Right lobe of liver (tissue), 6 donors: ENCODE results near the gene DNASE1L3. TPM values are rescaled to one million over a fixed set of nuclear protein-coding genes. Genes with fewer than 3 reads are reported as not detected.

Source experiments
- ATAC-seq, 4 donors: fragments of 200-7000 bp; cut with Tn5 transposase; one replicate each; pipeline ENCODE4 v1.9.1; 2020; ENCODE audit warnings: mild to moderate bottlenecking in 4 of 4, moderate library complexity in 4 of 4
- DNase-seq, 3 donors: peaks; one replicate each; pipeline ENCODE4 v3.0.0-alpha.2; 2020
- H3K27ac ChIP-seq, 3 donors: fragments of 200-600 bp; one replicate each; pipeline ENCODE4 v1.8.0; 2022
- H3K27me3 ChIP-seq, 2 donors: fragments of 200-600 bp; one replicate each; pipeline ENCODE4 v1.8.0; 2022
- H3K36me3 ChIP-seq, 4 donors: fragments of 200-600 bp; sonication (generic) in 1 of 4; one replicate each; pipeline versions ENCODE4 v1.5.1 to v1.8.0; 2017 to 2022; ENCODE audit warnings: control low read depth in 1 of 4
- H3K4me1 ChIP-seq, 4 donors: fragments of 200-600 bp; sonication (generic) in 1 of 4; one replicate each; pipeline versions ENCODE4 v1.5.1 to v1.8.0; 2017 to 2022; ENCODE audit warnings: control low read depth in 1 of 4
- H3K4me3 ChIP-seq, 3 donors: fragments of 200-600 bp; one replicate each; pipeline ENCODE4 v1.8.0; 2022
- H3K9me3 ChIP-seq, 4 donors: fragments of 200-600 bp; sonication (generic) in 1 of 4; one replicate each; pipeline versions ENCODE4 v1.5.1 to v1.8.0; 2017 to 2022; ENCODE audit warnings: control low read depth in 1 of 4
- CTCF ChIP-seq, 4 donors: fragments of 200-600 bp in 3 of 4; fragments of 450-650 bp in 1 of 4; IDR thresholded peaks; one replicate each; pipeline versions ENCODE4 v1.5.1 to v1.8.0; 2016 to 2022; ENCODE audit warnings: antibody characterized with exemption in 4 of 4, mild to moderate bottlenecking in 2 of 4
- POLR2A ChIP-seq: fragments of 450-650 bp; IDR thresholded peaks from one replicate; pipeline ENCODE4 v1.6.1; 2017; ENCODE audit warnings: antibody characterized with exemption, mild to moderate bottlenecking
- WGBS: methylation state at CpG from one replicate; pipeline ENCODE4 v1.1.6; 2018; ENCODE audit warnings: low coverage, low lambda C conversion rate; ENCODE audit not compliant: insufficient coverage; ENCODE audit errors: missing lambda C conversion rate; 5-methylcytosine and 5-hydroxymethylcytosine counted together
- intact Hi-C, 2 donors: fragments of 100-400 bp; cut with DNase I; formaldehyde crosslinking; loops; one replicate each; pipeline versions ENCODE4 v1.11.2 to v1.14.1; 2022
- total RNA-seq, 6 experiments: library from RNA; depleted of rRNA in 2 of 6; stranded (reverse); fragments of >200 nt in 2 of 6; fragmentation: NEBNext Ultra II Directional in 3 of 6; extraction: Animal tissue kit (Norgen Biotek cat#: 25700) in 3 of 6; gene quantifications; one replicate each; pipeline versions ENCODE4 v1.1.0 to v1.2.4, GENCODE V29; 2016 to 2023
- donor health status: DM: no; HTN: yes; CAD: no.
- donor health status: DM: no; HTN: no; CAD: no.
- donor health status: DM: no; HTN: no; CAD: no.
- donor health status: DM: no; HTN: yes; CAD: no.
- donor health status: DM: no; HTN: yes; CAD: no.

Gene DNASE1L3
- total RNA-seq, 6 experiments from 2014 or later, result 32.9 to 134 (median 61.0) TPM

- no peaks in the 10 kb centered on the region for H3K9me3 ChIP-seq
- ATAC-seq (peak in 1 of 4 donors; percentile 22), DNase-seq (peak in 1 of 3 donors; percentile 78)
- H3K27me3 ChIP-seq, result no peaks in the 10 kb centered on the region
- intact Hi-C loops, result loop anchor here in 1 of 2 donors (10.0 kb wide), 1 partner anchor 47 kb away; no protein-coding TSS in a partner anchor
- WGBS, result 83% methylated on average over 8 of the region's 11 CpGs
- TF ChIP-seq CTCF (IDR thresholded peaks at IDR 0.05), result no peak
- no peak for TF ChIP-seq POLR2A
- peak overlapping the region; percentile 33 to 98 (median 76) for H3K27ac ChIP-seq
- H3K4me3 ChIP-seq, result no peak overlapping the region
- H3K36me3 ChIP-seq, result peaks cover 2 to 34% (median 14%) of the 10 kb centered on the region in 4 donors
- H3K4me1 ChIP-seq, result peaks cover 0 to 48% (median 20%) of the 10 kb centered on the region in 4 donors
Measured at GRCh38 chr3:58161435-58162398, 49.1 kb downstream of the DNASE1L3 start.

- peaks cover 2 to 47% (median 18%) of the 10 kb centered on the region in 4 donors for H3K36me3 ChIP-seq
- H3K27ac ChIP-seq, result peak overlapping the region in 1 of 3 donors; percentile 98
- intact Hi-C loops, result loop anchor here in 1 of 2 donors (10.0 kb wide), 1 partner anchor 46 kb away; no protein-coding TSS in a partner anchor
- no peaks in the 10 kb centered on the region for H3K27me3 ChIP-seq
- DNase-seq (no peak), ATAC-seq (no peak)
- H3K9me3 ChIP-seq, result no peaks in the 10 kb centered on the region
- TF ChIP-seq CTCF (IDR thresholded peaks at IDR 0.05), result no peak
- TF ChIP-seq POLR2A, result no peak
- no peak overlapping the region for H3K4me3 ChIP-seq
- WGBS, result 100% methylated on average over 1 of the region's 1 CpG
- H3K4me1 ChIP-seq, result peaks cover 0 to 40% (median 19%) of the 10 kb centered on the region in 4 donors
Measured at GRCh38 chr3:58160399-58160798, 50.4 kb downstream of the DNASE1L3 start.

- Histone ChIP-seq H3K4me3 (no peak overlapping the region), H3K4me1 (peaks cover 0 to 32% (median 10%) of the 10 kb centered on the region in 4 donors), H3K9me3 (no peaks in the 10 kb centered on the region), H3K27ac (no peak overlapping the region), H3K36me3 (peaks cover 2 to 62% (median 20%) of the 10 kb centered on the region in 4 donors), H3K27me3 (no peaks in the 10 kb centered on the region)
- no peak for TF ChIP-seq POLR2A
- TF ChIP-seq CTCF (IDR thresholded peaks at IDR 0.05), result no peak
- no peak for DNase-seq
- no peak for ATAC-seq
- WGBS, result 85% methylated on average over 7 of the region's 7 CpGs
- intact Hi-C loops, result no loop called here
Measured at GRCh38 chr3:58158442-58159153, 52.2 kb downstream of the DNASE1L3 start.

- WGBS, result 87% methylated on average over 6 of the region's 11 CpGs
- ATAC-seq (no peak), DNase-seq (no peak)
- H3K27me3 ChIP-seq, result no peaks in the 10 kb centered on the region
- peaks cover 2 to 70% (median 20%) of the 10 kb centered on the region in 4 donors for H3K36me3 ChIP-seq
- no peak overlapping the region for H3K4me3 ChIP-seq
- no peaks in the 10 kb centered on the region for H3K9me3 ChIP-seq
- H3K4me1 ChIP-seq, result peaks cover 0 to 24% (median 6%) of the 10 kb centered on the region in 4 donors
- no peak for TF ChIP-seq POLR2A
- TF ChIP-seq CTCF (IDR thresholded peaks at IDR 0.05), result no peak
- intact Hi-C loops, result no loop called here
- H3K27ac ChIP-seq, result no peak overlapping the region
Measured at GRCh38 chr3:58157700-58158099, 53.1 kb downstream of the DNASE1L3 start.
